GM06990 (cell line): ENCODE results near the gene TAL1.

Source experiments
- DNase-seq: peaks from one replicate; pipeline ENCODE4 v3.0.0-alpha.2; 2011; ENCODE audit not compliant: insufficient read length; ENCODE audit errors: extremely low read depth
- H3K27me3 ChIP-seq: replicated peaks from 2 replicates; pipeline ENCODE4 v1.6.0; 2011; ENCODE audit warnings: low read length; ENCODE audit not compliant: control insufficient read depth, insufficient read depth
- H3K36me3 ChIP-seq: 2 replicates; pipeline ENCODE4 v1.5.1; 2011; ENCODE audit warnings: low read length; ENCODE audit not compliant: control insufficient read depth, insufficient read depth
- H3K4me3 ChIP-seq: replicated peaks from 2 replicates; pipeline ENCODE4 v1.5.1; 2011; ENCODE audit warnings: low read depth, mild to moderate bottlenecking, control low read depth, low read length
- CTCF ChIP-seq: IDR thresholded peaks from 2 replicates; pipeline ENCODE4 v1.5.1; 2011; ENCODE audit warnings: low read length, control low read depth, mild to moderate bottlenecking, inconsistent platforms; ENCODE audit not compliant: insufficient read depth, poor library complexity, severe bottlenecking

The TAL1 gene

GRCh38 chr1:47257224-47257623 is 25.2 kb upstream of the TAL1 start:
- Histone ChIP-seq H3K36me3 (peaks cover 3% of the 10 kb centered on the region), H3K27me3 (no peaks in the 10 kb centered on the region), H3K4me3 (no peak overlapping the region)
- DNase-seq = no peak
- TF ChIP-seq CTCF = no peak

GRCh38 chr1:47252795-47253194 is 20.8 kb upstream of the TAL1 start:
- no peaks in the 10 kb centered on the region for H3K27me3 ChIP-seq
- peaks cover 1% of the 10 kb centered on the region; the same call in 1 of the 2 replicates for H3K36me3 ChIP-seq
- DNase-seq = no peak
- no peak for TF ChIP-seq CTCF
- H3K4me3 ChIP-seq = no peak overlapping the region

GRCh38 chr1:47252369-47252768 is 20.3 kb upstream of the TAL1 start:
- DNase-seq = no peak
- H3K27me3 ChIP-seq = no peaks in the 10 kb centered on the region
- peaks cover 1% of the 10 kb centered on the region; the same call in 1 of the 2 replicates for H3K36me3 ChIP-seq
- no peak overlapping the region for H3K4me3 ChIP-seq
- TF ChIP-seq CTCF = no peak

- H3K36me3 ChIP-seq = no peaks in the 10 kb centered on the region
- no peak for DNase-seq
- TF ChIP-seq CTCF = no peak
- no peaks in the 10 kb centered on the region for H3K27me3 ChIP-seq
- no peak overlapping the region for H3K4me3 ChIP-seq
Observed at GRCh38 chr1:47249755-47250154, 17.7 kb upstream of the TAL1 start.

- Histone ChIP-seq H3K4me3 (no peak overlapping the region), H3K36me3 (no peaks in the 10 kb centered on the region), H3K27me3 (no peaks in the 10 kb centered on the region)
- TF ChIP-seq CTCF = no peak
- no peak for DNase-seq
Observed at GRCh38 chr1:47244339-47244862, 12.4 kb upstream of the TAL1 start.

GRCh38 chr1:47243910-47244309 is 11.9 kb upstream of the TAL1 start:
- TF ChIP-seq CTCF = no peak
- Histone ChIP-seq H3K27me3 (no peaks in the 10 kb centered on the region), H3K4me3 (no peak overlapping the region), H3K36me3 (no peaks in the 10 kb centered on the region)
- no peak for DNase-seq
